Fibroblast of villous mesenchyme (primary cell): Measurements from ENCODE around the gene RXRA. TPM values are rescaled to one million over a fixed set of nuclear protein-coding genes. Genes with fewer than 3 reads are reported as not detected.

ENCODE experiments used
- DNase-seq: peaks from one replicate; pipeline ENCODE4 v3.0.0-alpha.2; 2010; ENCODE audit warnings: low read depth
- H3K4me3 ChIP-seq: 2 replicates; pipeline ENCODE4 v1.5.1; 2011; ENCODE audit warnings: low read depth, mild to moderate bottlenecking, low read length
- CTCF ChIP-seq: IDR thresholded peaks from 2 replicates; pipeline ENCODE4 v1.5.1; 2012; ENCODE audit warnings: low read depth, mild to moderate bottlenecking, low read length; ENCODE audit not compliant: insufficient read depth
- total RNA-seq: library from RNA; depleted of rRNA; stranded (reverse); fragments of >200 nt; gene quantifications from 2 replicates; pipeline ENCODE4 v1.2.3, GENCODE V29; 2012

The RXRA gene
- total RNA-seq, 1 donor = 16.0 TPM

- DNase-seq = no peak
- no peak for TF ChIP-seq CTCF
- H3K4me3 ChIP-seq = no peak overlapping the region
Observed at GRCh38 chr9:134388289-134388808, 62.1 kb downstream of the RXRA start.

- no peak overlapping the region for H3K4me3 ChIP-seq
- DNase-seq = no peak
- TF ChIP-seq CTCF = no peak
Observed at GRCh38 chr9:134388976-134389375, 62.7 kb downstream of the RXRA start.

GRCh38 chr9:134389642-134390041 is 63.4 kb downstream of the RXRA start:
- no peak overlapping the region for H3K4me3 ChIP-seq
- no peak for TF ChIP-seq CTCF
- DNase-seq = no peak

- TF ChIP-seq CTCF = no peak
- DNase-seq = no peak
- H3K4me3 ChIP-seq = no peak overlapping the region
Observed at GRCh38 chr9:134390537-134390936, 64.3 kb downstream of the RXRA start.

GRCh38 chr9:134390947-134391318 is 64.7 kb downstream of the RXRA start:
- no peak for DNase-seq
- H3K4me3 ChIP-seq = no peak overlapping the region
- no peak for TF ChIP-seq CTCF

- no peak overlapping the region for H3K4me3 ChIP-seq
- DNase-seq = no peak
- no peak for TF ChIP-seq CTCF
Observed at GRCh38 chr9:134391319-134392231, 65.3 kb downstream of the RXRA start.
